GM19395 (cell line): ENCODE data around the gene IGDCC3.

Experiments
- ATAC-seq: cut with Tn5 transposase; IDR thresholded peaks from one replicate; pipeline ENCODE4 v1.9.1; 2021; ENCODE audit warnings: mild to moderate bottlenecking, moderate library complexity; ENCODE audit not compliant: unreplicated experiment

The IGDCC3 gene

GRCh38 chr15:65344914-65345275 lies 32.9 kb downstream of the IGDCC3 start:
- no peak for ATAC-seq

DNA sequence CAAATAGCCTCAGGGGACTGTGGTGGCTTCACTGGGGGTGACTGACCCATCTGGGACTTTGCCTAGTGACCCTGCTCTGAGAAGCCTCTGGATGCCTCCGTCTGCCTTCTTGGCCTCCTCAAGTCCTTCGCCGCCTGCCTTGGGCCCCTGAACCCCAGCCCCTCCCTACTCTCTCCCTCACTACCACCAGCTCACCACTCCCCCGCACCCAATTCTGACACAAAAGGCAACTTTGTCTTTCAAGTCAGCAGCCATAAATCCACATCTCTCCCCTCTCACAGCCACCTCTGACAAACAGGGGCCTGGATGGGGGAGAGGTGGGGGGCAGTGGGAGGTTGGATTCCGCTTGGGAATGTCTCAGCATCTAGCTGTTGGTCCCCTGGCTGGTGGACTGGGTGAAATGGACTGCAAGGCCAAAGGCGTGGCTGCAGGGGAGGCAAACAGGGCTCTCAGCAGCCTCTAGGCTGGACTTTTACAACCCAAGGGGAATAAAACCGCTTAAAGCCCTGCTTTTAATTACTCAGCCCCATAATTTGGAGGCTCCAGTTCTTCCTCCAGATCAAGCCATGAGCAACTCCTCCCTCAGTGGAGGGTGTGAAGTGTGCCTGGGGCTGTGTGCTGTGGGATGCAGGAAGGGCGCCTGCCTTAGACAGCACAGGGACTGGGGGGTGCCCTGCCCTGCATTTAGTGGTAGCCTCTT lies 33.4 kb downstream of the IGDCC3 start:
- ATAC-seq, result no peak

DNA sequence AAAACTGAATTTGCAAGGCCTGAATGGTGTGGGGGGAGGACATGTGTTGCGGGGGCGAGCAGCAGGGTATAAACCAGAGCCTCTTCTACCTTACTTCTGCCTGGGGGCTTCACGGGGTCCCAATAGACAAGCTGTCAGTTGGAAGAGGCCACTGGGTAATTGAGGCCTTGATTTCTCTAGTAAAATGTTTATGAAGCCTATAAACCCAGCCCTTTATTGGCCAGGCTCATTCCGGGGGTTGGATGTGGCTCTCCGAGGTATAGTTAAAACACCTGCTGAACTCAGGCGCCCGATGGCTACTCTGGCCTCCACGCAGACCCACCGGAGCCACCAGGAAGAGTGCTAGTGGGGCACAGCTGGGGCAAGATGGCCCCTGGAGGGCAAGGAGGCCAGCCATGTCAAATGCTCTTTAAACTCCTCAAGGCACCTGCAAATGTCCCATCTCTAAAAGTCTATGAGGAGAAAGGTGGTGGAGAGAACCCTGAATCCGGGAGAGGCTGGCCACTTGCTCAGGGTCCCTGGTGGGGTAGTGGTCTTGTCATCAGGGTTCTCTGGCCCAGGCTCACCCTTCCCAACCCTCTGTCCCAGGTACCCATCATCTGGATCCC lies 34.3 kb downstream of the IGDCC3 start:
- no peak for ATAC-seq

- ATAC-seq, result no peak
Observed at GRCh38 chr15:65342493-65342892, 35.3 kb downstream of the IGDCC3 start.

DNA sequence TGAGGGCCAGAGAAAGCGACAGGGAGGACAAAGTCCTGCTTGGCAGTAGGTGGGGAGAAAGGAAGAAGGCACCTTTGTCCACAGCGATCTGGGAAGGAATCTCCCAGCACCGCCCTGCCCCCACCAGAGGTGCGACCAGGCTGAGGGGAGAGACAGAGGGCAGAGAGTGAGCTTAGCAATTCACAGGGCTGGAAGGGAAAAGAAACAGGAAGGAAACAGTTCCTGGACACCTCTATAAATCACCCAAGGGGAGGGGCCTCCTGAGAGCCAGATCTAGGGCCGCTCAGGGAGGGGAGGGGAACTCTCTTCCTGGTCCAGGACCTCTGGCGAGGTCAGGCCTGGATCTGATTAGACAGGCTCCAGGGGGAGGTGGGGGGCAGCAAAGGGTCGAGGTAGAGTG lies 37.9 kb downstream of the IGDCC3 start:
- ATAC-seq, result no peak

DNA sequence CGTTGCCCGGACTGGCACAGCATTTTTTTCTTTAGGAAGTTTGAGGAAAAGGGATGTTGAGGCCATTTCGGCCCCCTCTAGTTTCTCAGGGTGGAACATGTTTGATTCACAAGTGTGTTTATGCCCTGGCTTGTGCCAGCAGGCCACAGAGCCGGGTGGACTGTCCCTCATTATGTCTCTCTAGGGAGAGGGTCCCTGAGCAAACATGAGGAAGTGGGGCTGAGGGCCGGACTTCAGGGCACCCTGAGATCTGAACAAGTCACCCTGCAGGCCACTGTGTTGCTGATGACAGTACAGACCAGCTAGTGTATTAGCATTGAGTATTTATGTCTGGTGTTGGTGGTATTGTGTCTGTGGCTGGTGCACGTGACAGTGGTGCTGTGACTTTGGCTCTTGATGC lies 38.4 kb downstream of the IGDCC3 start:
- ATAC-seq, result no peak

GRCh38 chr15:65338823-65339222 lies 39.0 kb downstream of the IGDCC3 start:
- no peak for ATAC-seq

- no peak for ATAC-seq
Observed at GRCh38 chr15:65338366-65338765, 39.4 kb downstream of the IGDCC3 start.

GRCh38 chr15:65337436-65338070 lies 40.2 kb downstream of the IGDCC3 start:
- ATAC-seq, result no peak

GRCh38 chr15:65336493-65337435 lies 41.0 kb downstream of the IGDCC3 start:
- ATAC-seq, result no peak

- ATAC-seq, result no peak
Observed at GRCh38 chr15:65335278-65336055, 42.3 kb downstream of the IGDCC3 start.

DNA sequence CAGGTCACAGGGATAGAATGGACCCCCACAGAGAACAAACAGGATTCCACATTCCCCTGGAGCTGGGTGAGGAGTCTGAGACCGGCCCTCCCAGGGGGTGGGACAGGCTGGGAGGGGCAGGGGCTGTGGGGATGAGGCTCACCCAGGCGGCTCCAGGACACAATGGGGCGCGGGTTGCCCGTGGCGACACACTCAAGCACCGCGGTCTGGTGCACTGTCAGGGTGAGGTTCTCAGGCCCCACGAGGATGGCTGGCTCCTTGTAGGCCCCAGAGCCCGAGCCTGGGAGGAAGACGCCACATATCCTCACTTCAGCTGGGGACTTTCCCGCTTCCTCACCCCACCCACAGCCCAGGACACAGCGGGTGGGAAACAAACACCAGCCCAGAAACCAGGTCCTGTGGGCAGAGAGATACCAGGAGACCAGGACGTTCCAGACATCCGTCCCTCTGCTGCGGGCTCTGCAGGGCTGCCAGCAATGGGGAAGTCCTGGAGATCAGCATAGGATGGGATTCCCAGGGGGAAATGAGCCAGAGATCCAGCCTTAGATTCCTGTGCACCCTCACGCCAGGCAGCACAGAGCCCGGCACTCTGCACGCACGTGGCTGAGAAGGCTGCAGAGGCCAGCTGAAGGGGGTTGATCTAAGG lies 43.1 kb downstream of the IGDCC3 start:
- ATAC-seq, result no peak

DNA sequence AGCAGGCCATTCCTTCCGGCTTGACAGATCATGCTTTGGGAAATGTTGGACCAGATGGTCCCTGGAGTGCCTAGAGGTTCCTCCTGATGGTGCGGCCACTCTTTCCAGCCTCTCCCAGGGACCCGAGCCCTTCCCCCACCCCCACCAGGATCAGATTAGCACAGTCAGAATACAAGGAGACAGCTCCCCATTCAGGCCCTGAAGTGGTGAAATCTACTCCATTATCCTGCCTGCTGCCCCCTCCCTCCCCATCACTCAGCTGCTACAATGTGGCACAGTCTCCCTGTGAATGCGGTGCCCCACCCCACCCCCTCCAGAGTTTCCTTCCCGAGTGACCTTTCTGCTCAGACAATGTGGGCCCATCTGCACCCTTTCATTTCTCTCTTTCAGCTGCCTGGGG lies 43.9 kb downstream of the IGDCC3 start:
- no peak for ATAC-seq

- ATAC-seq, result no peak
Observed at GRCh38 chr15:65333148-65333820, 44.5 kb downstream of the IGDCC3 start.

- no peak for ATAC-seq
Observed at GRCh38 chr15:65332391-65333147, 45.2 kb downstream of the IGDCC3 start.

DNA sequence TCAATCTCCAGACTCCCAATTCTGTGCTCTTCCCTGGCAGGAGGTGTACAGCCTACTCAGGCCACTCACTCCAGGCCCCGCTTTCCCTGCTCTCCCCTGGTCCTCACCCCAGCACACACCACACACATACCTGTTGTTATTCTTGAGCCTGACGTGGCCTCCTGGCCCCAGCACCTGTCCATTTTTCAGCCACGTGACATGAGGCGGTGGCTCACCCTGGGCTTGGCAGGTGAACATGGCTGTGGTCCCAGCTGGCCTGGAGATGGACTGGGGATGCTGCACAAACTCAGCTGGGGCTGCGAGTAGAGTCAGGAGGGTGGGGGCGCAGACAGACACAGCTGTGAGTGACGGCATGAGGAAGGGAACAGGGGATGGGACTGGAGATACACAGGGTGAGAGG lies 46.0 kb downstream of the IGDCC3 start:
- no peak for ATAC-seq

GRCh38 chr15:65330934-65331645 lies 46.7 kb downstream of the IGDCC3 start:
- ATAC-seq, result no peak
